ENCODE measurements around the gene DPH3. TPM values are rescaled to one million over a fixed set of nuclear protein-coding genes. Genes with fewer than 3 reads are reported as not detected.

The DPH3 gene
- total RNA-seq, 1 donor from 2014 or later, result 40.3 TPM

DNA sequence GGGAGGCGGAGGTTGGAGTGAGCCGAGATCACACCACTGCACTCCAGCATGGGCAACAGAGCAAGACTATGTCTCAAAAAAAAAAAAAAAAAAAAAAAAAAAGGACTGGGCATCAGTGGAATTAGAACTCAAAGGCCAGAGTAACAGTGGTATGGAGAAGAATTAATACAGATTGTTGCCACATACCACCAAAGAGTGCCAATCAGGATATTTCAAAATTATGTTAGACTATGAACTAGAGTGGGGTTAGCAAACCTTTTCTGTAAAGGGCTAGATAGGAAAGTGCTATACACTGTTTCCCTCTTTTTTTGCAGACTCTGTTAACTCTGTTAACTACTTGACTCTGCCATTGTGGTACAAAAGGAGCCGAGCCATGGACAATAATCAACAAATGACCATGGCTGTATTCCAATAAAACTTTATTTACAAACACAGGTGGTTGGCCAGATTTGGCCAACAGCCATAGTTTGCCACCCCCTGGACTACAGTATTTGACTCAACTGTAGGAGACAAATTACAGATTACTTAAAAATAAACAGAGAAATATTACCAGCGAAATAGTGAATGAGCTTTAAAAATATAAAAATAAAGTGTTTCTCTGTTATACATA is 28.6 kb downstream of the DPH3 start:
- DNase-seq (ENCODE audit: low spot score), result no peak

GRCh38 chr3:16234281-16234680 is 30.5 kb downstream of the DPH3 start:
- DNase-seq (ENCODE audit: low spot score), result no peak

DNA sequence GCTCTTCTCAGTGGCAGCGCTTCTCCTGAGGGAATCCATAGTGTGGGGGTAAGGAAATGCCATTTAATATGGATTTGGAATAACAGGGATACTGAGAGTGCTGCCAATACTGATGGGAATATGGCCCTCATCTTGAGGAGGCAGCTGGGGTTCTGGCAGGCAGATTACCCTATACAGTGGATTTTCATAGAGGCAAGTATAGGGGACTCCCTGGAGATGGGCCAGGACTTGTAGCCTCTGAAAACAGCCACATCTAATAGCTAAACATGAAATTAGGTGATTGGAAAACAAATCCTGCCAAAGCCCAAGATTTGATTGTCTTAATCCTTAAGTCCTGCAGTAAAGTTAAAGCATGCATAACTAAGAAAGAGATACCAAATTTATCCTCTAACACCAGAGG is 30.9 kb downstream of the DPH3 start:
- DNase-seq (ENCODE audit: low spot score), result no peak

DNA sequence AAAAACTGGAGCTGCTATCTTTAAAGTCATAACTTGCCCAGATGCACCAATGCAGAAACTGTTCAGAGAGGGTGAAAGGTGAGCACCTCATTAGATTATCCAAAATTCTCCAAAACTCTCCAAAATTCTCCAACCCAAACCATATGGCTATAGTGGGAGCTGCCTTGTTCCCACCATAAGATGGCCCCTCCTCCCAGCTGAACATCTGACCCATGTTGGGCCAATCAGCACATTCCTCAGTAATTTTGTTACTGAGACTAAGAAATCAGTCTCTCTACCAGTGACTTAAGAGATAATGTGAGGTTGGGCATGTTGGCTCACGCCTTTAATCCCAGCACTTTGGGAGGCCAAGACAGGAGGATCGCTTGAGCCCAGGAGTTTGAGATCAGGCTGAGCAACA is 32.8 kb downstream of the DPH3 start:
- DNase-seq (ENCODE audit: low spot score), result no peak

DNA sequence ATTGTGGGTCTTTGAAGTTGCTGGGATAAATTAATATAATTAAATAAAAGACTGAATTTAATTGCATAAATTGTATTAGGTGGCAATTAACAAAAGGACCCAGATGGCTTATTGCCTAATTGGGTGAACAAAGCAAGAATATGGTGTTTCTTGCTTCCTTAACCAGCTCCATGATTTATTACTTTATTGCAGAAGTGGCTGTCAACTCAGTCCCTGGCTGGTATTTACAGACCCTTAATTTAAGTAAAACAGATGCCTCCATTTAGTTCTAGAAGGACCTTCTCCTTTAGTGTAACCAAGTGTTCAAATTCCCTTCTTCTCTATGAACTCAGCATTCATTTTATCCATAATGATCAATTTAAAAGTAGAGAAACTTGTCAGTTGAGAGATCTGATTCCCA is 35.1 kb downstream of the DPH3 start:
- DNase-seq (ENCODE audit: low spot score), result no peak

GRCh38 chr3:16227566-16227965 is 37.2 kb downstream of the DPH3 start:
- DNase-seq (ENCODE audit: low spot score), result no peak

GRCh38 chr3:16224325-16224724 is 40.4 kb downstream of the DPH3 start:
- no peak for DNase-seq (ENCODE audit: low spot score)

DNA sequence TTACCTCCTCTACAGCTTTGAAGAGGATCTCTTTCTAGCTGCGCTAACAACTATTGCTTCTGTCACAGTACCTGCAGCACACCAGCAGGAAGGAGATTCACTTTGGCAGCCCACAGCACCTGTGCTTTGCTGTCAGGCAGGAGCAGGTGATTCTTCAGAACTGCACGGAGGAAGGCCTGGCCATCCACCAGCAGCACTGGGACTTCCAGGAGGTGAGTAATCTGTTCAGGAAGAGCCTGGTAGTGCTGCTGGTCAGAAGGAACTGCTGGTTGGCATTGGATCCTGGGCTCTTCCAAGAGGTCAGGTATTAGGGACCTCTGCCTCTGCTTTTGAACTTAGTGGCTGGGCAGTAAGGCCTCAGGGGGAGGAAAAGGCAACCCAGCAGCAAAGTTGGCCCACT is 42.2 kb downstream of the DPH3 start:
- no peak for DNase-seq (ENCODE audit: low spot score)

- DNase-seq (ENCODE audit: low spot score), result no peak
Measured at GRCh38 chr3:16221990-16222389, 42.8 kb downstream of the DPH3 start.

GRCh38 chr3:16219777-16220176 is 45.0 kb downstream of the DPH3 start:
- DNase-seq (ENCODE audit: low spot score), result no peak

GRCh38 chr3:16216373-16216935 is 48.3 kb downstream of the DPH3 start:
- no peak for DNase-seq (ENCODE audit: low spot score)

DNA sequence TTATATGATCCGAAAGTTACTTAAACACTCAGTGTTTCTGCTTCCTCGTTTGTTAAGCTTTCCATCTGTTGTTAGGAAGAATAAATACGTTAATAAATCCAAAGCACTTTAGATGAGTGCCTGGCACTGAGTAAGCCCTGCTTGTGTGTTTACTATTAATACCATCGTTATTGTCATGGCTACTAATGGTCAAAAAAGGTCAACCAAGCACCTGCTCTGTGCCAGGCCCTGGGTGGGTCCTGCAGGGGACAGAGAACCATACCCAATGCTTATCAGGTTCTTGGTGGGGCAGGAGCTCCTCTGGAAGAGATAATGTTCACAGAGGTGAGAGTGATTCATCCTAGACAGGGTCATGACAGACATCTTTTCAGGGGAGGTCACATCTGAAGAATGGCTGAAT is 50.4 kb downstream of the DPH3 start:
- no peak for DNase-seq (ENCODE audit: low spot score)

- no peak for DNase-seq (ENCODE audit: low spot score)
Measured at GRCh38 chr3:16211176-16211904, 53.4 kb downstream of the DPH3 start.

Other genes with a start within 250 kb of the DPH3 start
- 275 TPM for gene GALNT15, start 90.3 kb downstream of the DPH3 start, total RNA-seq
- gene OXNAD1, start 269 bp upstream of the DPH3 start, total RNA-seq, result 14.3 TPM
- gene RFTN1, start 248.8 kb upstream of the DPH3 start, total RNA-seq, result 54.9 TPM